Central memory CD8-positive, alpha-beta T cell (primary cell): ENCODE measurements around the gene LRP5.
"Not testable (repeated sequence)": the region's sequence is repeated elsewhere in the genome, so short reads cannot be mapped to it uniquely, and the experiment has no call there.

Experiments used
- ATAC-seq: fragments of 150-1000 bp; cut with Tn5 transposase; replicated peaks from 2 replicates; pipeline ENCODE4 v1.10.0; 2022; ENCODE audit warnings: mild to moderate bottlenecking, moderate FRiP score, moderate number of reproducible peaks; ENCODE audit not compliant: poor library complexity, severe bottlenecking; ENCODE audit errors: extremely low read depth
- DNase-seq, 2 donors: peaks; one replicate each; pipeline ENCODE4 v3.0.0; 2021; ENCODE audit warnings: low spot score in 2 of 2
- H3K27ac Mint-ChIP-seq: one replicate; pipeline ENCODE4 v1.8.0; 2022; ENCODE audit warnings: low read depth, mild to moderate bottlenecking, moderate library complexity, mixed read lengths
- H3K27me3 Mint-ChIP-seq: one replicate; pipeline ENCODE4 v1.8.0; 2022; ENCODE audit warnings: mixed read lengths
- H3K36me3 Mint-ChIP-seq: one replicate; pipeline ENCODE4 v1.8.0; 2022; ENCODE audit warnings: mild to moderate bottlenecking, moderate library complexity, mixed read lengths; ENCODE audit not compliant: insufficient read depth
- H3K4me1 Mint-ChIP-seq: one replicate; pipeline ENCODE4 v1.8.0; 2022; ENCODE audit warnings: mixed read lengths
- H3K4me3 Mint-ChIP-seq: one replicate; pipeline ENCODE4 v1.8.0; 2022; ENCODE audit warnings: mild to moderate bottlenecking, moderate library complexity, mixed read lengths
- H3K9me3 Mint-ChIP-seq: one replicate; pipeline ENCODE4 v1.8.0; 2022; ENCODE audit warnings: mixed read lengths

The LRP5 gene

GRCh38 chr11:68470304-68470811 is 158.0 kb downstream of the LRP5 start:
- H3K27me3 Mint-ChIP-seq, result no peaks in the 10 kb centered on the region
- peaks cover 86% of the 10 kb centered on the region for H3K4me1 Mint-ChIP-seq
- H3K27ac Mint-ChIP-seq, result peak overlapping the region; percentile 88
- no peak for DNase-seq
- peaks cover 22% of the 10 kb centered on the region for H3K36me3 Mint-ChIP-seq
- H3K4me3 Mint-ChIP-seq, result peak overlapping the region; percentile 78
- ATAC-seq, result no peak
- H3K9me3 Mint-ChIP-seq, result no peaks in the 10 kb centered on the region

- Mint-ChIP-seq H3K27me3 (no peaks in the 10 kb centered on the region), H3K9me3 (no peaks in the 10 kb centered on the region), H3K4me3 (peak overlapping the region; percentile 78), H3K4me1 (peaks cover 78% of the 10 kb centered on the region), H3K36me3 (peaks cover 22% of the 10 kb centered on the region), H3K27ac (peak overlapping the region; percentile 88)
- peak in 1 of 2 donors; percentile 27 for DNase-seq
- peak; percentile 83 for ATAC-seq
Observed at GRCh38 chr11:68471360-68472340, 159.3 kb downstream of the LRP5 start.

- Mint-ChIP-seq H3K36me3 (peaks cover 20% of the 10 kb centered on the region), H3K27me3 (no peaks in the 10 kb centered on the region), H3K4me3 (peak overlapping the region; percentile 78), H3K27ac (no peak overlapping the region), H3K9me3 (no peaks in the 10 kb centered on the region), H3K4me1 (peaks cover 81% of the 10 kb centered on the region)
- no peak for DNase-seq
- no peak for ATAC-seq
Observed at GRCh38 chr11:68472778-68473177, 160.4 kb downstream of the LRP5 start.

- peak overlapping the region; percentile 3 for H3K27ac Mint-ChIP-seq
- H3K36me3 Mint-ChIP-seq, result peaks cover 24% of the 10 kb centered on the region
- H3K4me1 Mint-ChIP-seq, result peaks cover 79% of the 10 kb centered on the region
- peak overlapping the region; percentile 8 for H3K4me3 Mint-ChIP-seq
- DNase-seq (no peak), ATAC-seq (no peak)
- H3K27me3 Mint-ChIP-seq, result no peaks in the 10 kb centered on the region
- no peaks in the 10 kb centered on the region for H3K9me3 Mint-ChIP-seq
Observed at GRCh38 chr11:68473693-68474092, 161.3 kb downstream of the LRP5 start.

GRCh38 chr11:68475626-68476025 is 163.2 kb downstream of the LRP5 start:
- not testable (repeated sequence) for H3K4me3 Mint-ChIP-seq, ATAC-seq
- peaks cover 78% of the 10 kb centered on the region for H3K4me1 Mint-ChIP-seq

GRCh38 chr11:68479390-68479789 is 167.0 kb downstream of the LRP5 start:
- H3K9me3 Mint-ChIP-seq, result no peaks in the 10 kb centered on the region
- peaks cover 77% of the 10 kb centered on the region for H3K4me1 Mint-ChIP-seq
- H3K36me3 Mint-ChIP-seq, result peaks cover 8% of the 10 kb centered on the region
- no peak overlapping the region for H3K4me3 Mint-ChIP-seq
- no peaks in the 10 kb centered on the region for H3K27me3 Mint-ChIP-seq
- H3K27ac Mint-ChIP-seq, result peak overlapping the region; percentile 35
- ATAC-seq, result no peak
- DNase-seq, result no peak

More at GRCh38 chr11:68475626-68476025, 163.2 kb downstream of the LRP5 start:
- not testable (repeated sequence) for H3K9me3 Mint-ChIP-seq, DNase-seq, H3K27me3 Mint-ChIP-seq, H3K27ac Mint-ChIP-seq
- peaks cover 25% of the 10 kb centered on the region for H3K36me3 Mint-ChIP-seq

- H3K36me3 Mint-ChIP-seq, result peaks cover 8% of the 10 kb centered on the region
- ATAC-seq (no peak), DNase-seq (no peak)
- H3K27me3 Mint-ChIP-seq, result no peaks in the 10 kb centered on the region
- no peak overlapping the region for H3K4me3 Mint-ChIP-seq
- H3K4me1 Mint-ChIP-seq, result peaks cover 76% of the 10 kb centered on the region
- H3K9me3 Mint-ChIP-seq, result no peaks in the 10 kb centered on the region
- H3K27ac Mint-ChIP-seq, result peak overlapping the region; percentile 35
Observed at GRCh38 chr11:68480193-68480592, 167.8 kb downstream of the LRP5 start.

GRCh38 chr11:68480852-68481510 is 168.6 kb downstream of the LRP5 start:
- no peak for DNase-seq
- H3K27me3 Mint-ChIP-seq, result no peaks in the 10 kb centered on the region
- H3K4me1 Mint-ChIP-seq, result peaks cover 79% of the 10 kb centered on the region
- H3K4me3 Mint-ChIP-seq, result peak overlapping the region; percentile 4
- no peak for ATAC-seq
- H3K9me3 Mint-ChIP-seq, result no peaks in the 10 kb centered on the region
- peaks cover 7% of the 10 kb centered on the region for H3K36me3 Mint-ChIP-seq
- H3K27ac Mint-ChIP-seq, result peak overlapping the region; percentile 35

- DNase-seq (no peak), ATAC-seq (no peak)
- no peaks in the 10 kb centered on the region for H3K27me3 Mint-ChIP-seq
- H3K4me1 Mint-ChIP-seq, result peaks cover 82% of the 10 kb centered on the region
- H3K9me3 Mint-ChIP-seq, result no peaks in the 10 kb centered on the region
- no peak overlapping the region for H3K27ac Mint-ChIP-seq
- H3K4me3 Mint-ChIP-seq, result peak overlapping the region; percentile 4
- peaks cover 9% of the 10 kb centered on the region for H3K36me3 Mint-ChIP-seq
Observed at GRCh38 chr11:68481579-68482240, 169.3 kb downstream of the LRP5 start.

- no peak for ATAC-seq
- H3K9me3 Mint-ChIP-seq, result no peaks in the 10 kb centered on the region
- H3K4me3 Mint-ChIP-seq, result peak overlapping the region; percentile 21
- peak overlapping the region; percentile 38 for H3K27ac Mint-ChIP-seq
- H3K36me3 Mint-ChIP-seq, result peaks cover 6% of the 10 kb centered on the region
- DNase-seq, result no peak
- peaks cover 80% of the 10 kb centered on the region for H3K4me1 Mint-ChIP-seq
- H3K27me3 Mint-ChIP-seq, result no peaks in the 10 kb centered on the region
Observed at GRCh38 chr11:68488623-68489022, 176.2 kb downstream of the LRP5 start.

- Mint-ChIP-seq H3K36me3 (peaks cover 5% of the 10 kb centered on the region), H3K9me3 (no peaks in the 10 kb centered on the region), H3K4me1 (peaks cover 78% of the 10 kb centered on the region), H3K27me3 (no peaks in the 10 kb centered on the region), H3K27ac (no peak overlapping the region), H3K4me3 (no peak overlapping the region)
- DNase-seq, result no peak
- ATAC-seq, result no peak
Observed at GRCh38 chr11:68495220-68495729, 182.9 kb downstream of the LRP5 start.

GRCh38 chr11:68495872-68496271 is 183.5 kb downstream of the LRP5 start:
- Mint-ChIP-seq H3K4me3 (no peak overlapping the region), H3K36me3 (peaks cover 3% of the 10 kb centered on the region), H3K9me3 (no peaks in the 10 kb centered on the region), H3K27me3 (no peaks in the 10 kb centered on the region), H3K27ac (no peak overlapping the region), H3K4me1 (peaks cover 78% of the 10 kb centered on the region)
- no peak for DNase-seq
- no peak for ATAC-seq
